Ovary (tissue), 9 donors: ENCODE measurements around the gene CDK18. TPM values are rescaled to one million over a fixed set of nuclear protein-coding genes. Genes with fewer than 3 reads are reported as not detected.

Experiments used
- DNase-seq, 5 donors: peaks; one replicate each; pipeline ENCODE4 v3.0.0-alpha.2; 2019 to 2020
- H3K27ac ChIP-seq, 2 donors: fragments of 200-600 bp; one replicate each; pipeline versions ENCODE4 v1.5.1 to v1.8.0; 2019 to 2022
- H3K27me3 ChIP-seq: fragments of 200-600 bp; one replicate; pipeline ENCODE4 v1.8.0; 2022
- H3K36me3 ChIP-seq: fragments of 200-600 bp; sonication (generic); one replicate; pipeline ENCODE4 v1.5.1; 2019
- H3K4me1 ChIP-seq: one replicate; pipeline ENCODE4 v1.8.1; 2013; ENCODE audit warnings: mild to moderate bottlenecking, moderate library complexity; ENCODE audit not compliant: insufficient read depth
- H3K4me3 ChIP-seq: fragments of 200-600 bp; sonication (generic); one replicate; pipeline ENCODE4 v1.5.1; 2017
- H3K9me3 ChIP-seq, 2 donors: fragments of 200-600 bp in 1 of 2; sonication (generic) in 1 of 2; one replicate each; pipeline versions ENCODE4 v1.5.1 to v1.8.1; 2013 to 2019; ENCODE audit warnings: mild to moderate bottlenecking in 1 of 2, moderate library complexity in 1 of 2
- EP300 ChIP-seq: sonication (generic); formaldehyde crosslinking; IDR thresholded peaks from one replicate; pipeline ENCODE4 v1.6.1; 2017; ENCODE audit warnings: antibody characterized with exemption
- POLR2A ChIP-seq: fragments of 450-650 bp; IDR thresholded peaks from one replicate; pipeline ENCODE4 v1.6.1; 2017; ENCODE audit warnings: antibody characterized with exemption, mild to moderate bottlenecking, moderate library complexity
- WGBS, 3 donors: extraction: QIAGEN DNeasy Blood & Tissue Kit in 1 of 3; methylation state at CpG; one replicate each; pipeline versions ENCODE4 v1.1.5 to v1.1.7; 2013 to 2017; 5-methylcytosine and 5-hydroxymethylcytosine counted together
- intact Hi-C, 4 donors: fragments of 100-400 bp; cut with DNase I; formaldehyde crosslinking; loops; one replicate each; pipeline versions ENCODE4 v1.11.0 to v1.15.1; 2022 to 2023
- polyA plus RNA-seq, 2 donors: library from polyadenylated mRNA; stranded (reverse); fragments of 200-250 nt in 1 of 2; fragments of 350-450 nt in 1 of 2; fragmentation: Illumina TruSeq in 1 of 2; extraction: RNeasy Lipid Tissue Mini Kit (QIAGEN cat#74804) in 1 of 2; gene quantifications; one replicate each; pipeline ENCODE4 v1.2.3, GENCODE V29; 2013 to 2014
- total RNA-seq, 7 donors: library from RNA; depleted of rRNA in 2 of 7; stranded (reverse); fragments of >200 nt in 2 of 7; fragmentation: NEBNext Ultra II Directional in 3 of 7; extraction: Animal tissue kit (Norgen Biotek cat#: 25700) in 3 of 7; gene quantifications; one replicate each; pipeline versions ENCODE4 v1.1.0 to v1.2.4, GENCODE V29; 2016 to 2023
- TF ChIP-seq, protein P1 (sequence below), 3 donors: fragments of 450-650 bp in 2 of 3; fragments of 200-600 bp in 1 of 3; IDR thresholded peaks; one replicate each; pipeline versions ENCODE4 v1.5.1 to v1.8.0; 2016 to 2022; ENCODE audit warnings: antibody characterized with exemption in 3 of 3, mild to moderate bottlenecking in 1 of 3
- donor health status: DM: no; HTN: no; CAD: no; lungs with moderate emphysema.
- donor health status: DM: no; HTN: no; CAD: no.
- donor health status: Bipolar disorder and iron deficiency.
- donor health status: DM: yes; HTN: yes; CAD: no.
- donor health status: DM: no; HTN: no; CAD: no.
- donor health status: DM: yes; HTN: yes; CAD: no.

CDK18 gene
- total and polyA plus RNA-seq, 9 donors = 6.3 to 31.5 (median 18.8) TPM

- H3K27ac ChIP-seq = no peak overlapping the region
- peaks cover 4% of the 10 kb centered on the region for H3K4me1 ChIP-seq
- DNase-seq = no peak
- H3K9me3 ChIP-seq = no peaks in the 10 kb centered on the region
- intact Hi-C loops = no loop called here
- WGBS, 3 donors = 79 to 84% (median 83%) methylated on average over 22 of the region's 22 CpGs
- no peaks in the 10 kb centered on the region for H3K36me3 ChIP-seq
- no peak overlapping the region for H3K4me3 ChIP-seq
- no peaks in the 10 kb centered on the region for H3K27me3 ChIP-seq
- TF ChIP-seq, protein P1, sequence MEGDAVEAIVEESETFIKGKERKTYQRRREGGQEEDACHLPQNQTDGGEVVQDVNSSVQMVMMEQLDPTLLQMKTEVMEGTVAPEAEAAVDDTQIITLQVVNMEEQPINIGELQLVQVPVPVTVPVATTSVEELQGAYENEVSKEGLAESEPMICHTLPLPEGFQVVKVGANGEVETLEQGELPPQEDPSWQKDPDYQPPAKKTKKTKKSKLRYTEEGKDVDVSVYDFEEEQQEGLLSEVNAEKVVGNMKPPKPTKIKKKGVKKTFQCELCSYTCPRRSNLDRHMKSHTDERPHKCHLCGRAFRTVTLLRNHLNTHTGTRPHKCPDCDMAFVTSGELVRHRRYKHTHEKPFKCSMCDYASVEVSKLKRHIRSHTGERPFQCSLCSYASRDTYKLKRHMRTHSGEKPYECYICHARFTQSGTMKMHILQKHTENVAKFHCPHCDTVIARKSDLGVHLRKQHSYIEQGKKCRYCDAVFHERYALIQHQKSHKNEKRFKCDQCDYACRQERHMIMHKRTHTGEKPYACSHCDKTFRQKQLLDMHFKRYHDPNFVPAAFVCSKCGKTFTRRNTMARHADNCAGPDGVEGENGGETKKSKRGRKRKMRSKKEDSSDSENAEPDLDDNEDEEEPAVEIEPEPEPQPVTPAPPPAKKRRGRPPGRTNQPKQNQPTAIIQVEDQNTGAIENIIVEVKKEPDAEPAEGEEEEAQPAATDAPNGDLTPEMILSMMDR (IDR thresholded peaks at IDR 0.05) = no peak
- TF ChIP-seq POLR2A = no peak
- TF ChIP-seq EP300 = no peak
These were observed 72.6 kb downstream of the CDK18 start for GRCh38 chr1:205576805-205577761.

DNA sequence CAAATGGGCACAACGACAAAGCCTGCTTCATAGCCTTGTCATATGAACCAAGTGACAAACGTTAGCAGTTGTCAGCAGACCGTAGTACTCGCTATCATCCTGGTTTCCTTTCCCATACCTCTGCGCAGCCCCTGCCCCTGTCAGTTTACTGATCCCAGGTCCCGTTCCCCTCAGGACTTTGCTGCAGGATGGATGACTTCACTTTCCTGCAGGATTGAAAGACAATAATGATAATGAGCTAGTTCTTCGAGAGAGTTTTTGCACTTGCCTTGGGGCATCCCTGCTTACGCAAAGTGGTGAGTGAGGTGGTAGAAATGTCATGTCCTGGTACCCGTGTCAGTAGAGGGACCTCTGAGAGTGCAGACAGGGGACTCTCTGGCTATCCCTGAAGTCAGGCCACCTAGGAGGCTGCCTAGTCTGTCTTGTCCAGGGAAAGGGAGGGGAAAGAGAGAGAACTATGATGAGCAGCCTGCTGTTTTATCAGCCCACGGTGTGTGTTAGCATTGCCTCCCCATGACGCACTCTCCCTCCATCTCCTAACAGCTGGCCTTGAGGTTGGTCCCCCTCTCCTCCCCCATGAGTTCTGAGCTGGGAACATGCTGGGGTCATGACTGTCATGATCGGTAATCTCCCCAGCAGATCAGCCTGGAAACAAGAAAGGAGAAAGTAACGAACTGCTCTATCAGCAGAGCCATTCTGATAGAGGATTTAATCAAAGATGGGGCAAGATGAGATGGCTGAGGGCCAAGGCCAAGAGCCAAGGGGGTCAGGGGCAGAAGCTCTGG is 73.6 kb downstream of the CDK18 start:
- Histone ChIP-seq H3K9me3 (no peaks in the 10 kb centered on the region), H3K4me1 (peaks cover 13% of the 10 kb centered on the region), H3K4me3 (no peak overlapping the region), H3K27ac (no peak overlapping the region), H3K27me3 (no peaks in the 10 kb centered on the region), H3K36me3 (no peaks in the 10 kb centered on the region)
- WGBS, 3 donors = 32 to 42% (median 38%) methylated on average over 13 of the region's 13 CpGs
- TF ChIP-seq EP300 = no peak
- TF ChIP-seq POLR2A = no peak
- TF ChIP-seq, protein P1 (IDR thresholded peaks at IDR 0.05) = no peak
- intact Hi-C loops = no loop called here
- peak in 2 of 5 donors; percentile 46 to 59 for DNase-seq

DNA sequence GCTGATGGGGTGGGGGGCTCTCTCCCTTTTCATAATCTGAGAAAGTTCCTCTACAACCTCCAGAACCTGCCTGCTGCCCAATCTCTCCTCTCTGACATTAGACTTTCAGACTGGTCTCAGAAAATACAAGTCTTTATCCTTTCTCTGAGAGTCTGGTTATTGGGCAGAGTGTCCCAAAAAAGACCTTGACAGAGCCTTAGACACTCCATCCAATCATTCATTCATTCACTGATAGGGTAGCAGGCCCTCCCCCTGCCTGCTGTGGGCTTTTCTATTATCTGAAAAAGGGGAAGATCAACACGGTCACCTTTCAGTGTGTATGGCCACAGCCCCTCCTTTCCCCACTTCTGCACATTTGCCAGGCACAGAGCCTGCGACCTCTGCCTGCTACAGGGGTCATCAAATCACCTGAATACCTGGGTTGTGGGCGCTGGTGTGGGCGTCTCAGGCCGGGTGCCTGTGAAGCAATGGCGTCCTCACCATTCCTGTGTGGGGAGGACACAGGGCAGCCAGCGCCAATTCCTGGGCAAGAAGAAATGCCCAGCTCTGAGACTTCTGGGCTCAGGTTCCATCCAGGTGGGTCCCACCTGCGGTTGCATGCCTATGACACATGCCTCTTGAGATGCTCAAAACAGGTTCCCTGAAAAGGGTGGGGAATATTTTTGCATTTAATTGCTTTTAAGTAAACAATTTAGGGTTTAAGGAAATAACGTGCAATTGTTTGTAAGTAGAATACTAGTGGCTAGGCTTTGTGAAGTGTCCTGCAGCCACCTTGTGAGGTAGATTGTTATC is 74.5 kb downstream of the CDK18 start:
- TF ChIP-seq EP300 (no peak), POLR2A (no peak)
- TF ChIP-seq, protein P1 (IDR thresholded peaks at IDR 0.05) = no peak
- WGBS, 3 donors = 80 to 82% (median 81%) methylated on average over 9 of the region's 9 CpGs
- no peaks in the 10 kb centered on the region for H3K27me3 ChIP-seq
- peaks cover 13% of the 10 kb centered on the region for H3K4me1 ChIP-seq
- no peak overlapping the region for H3K27ac ChIP-seq
- H3K36me3 ChIP-seq = no peaks in the 10 kb centered on the region
- intact Hi-C loops = no loop called here
- no peak overlapping the region for H3K4me3 ChIP-seq
- no peak for DNase-seq
- H3K9me3 ChIP-seq = no peaks in the 10 kb centered on the region

DNA sequence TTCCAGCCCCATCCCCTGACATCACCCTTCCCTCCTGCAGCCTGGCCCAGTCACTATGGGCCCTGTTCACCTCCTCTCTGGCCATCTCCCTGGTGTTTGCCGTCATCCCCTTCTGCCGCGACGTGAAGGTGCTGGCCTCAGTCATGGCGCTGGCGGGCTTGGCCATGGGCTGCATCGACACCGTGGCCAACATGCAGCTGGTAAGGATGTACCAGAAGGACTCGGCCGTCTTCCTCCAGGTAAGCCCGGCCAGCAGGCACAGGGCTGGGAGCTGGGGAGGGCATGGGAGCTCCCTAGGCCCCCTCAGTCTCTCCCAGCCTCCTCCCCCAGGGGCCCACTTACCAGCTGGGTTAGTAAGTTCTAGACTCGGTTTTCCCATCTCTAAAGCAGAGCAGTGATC is 75.2 kb downstream of the CDK18 start:
- Histone ChIP-seq H3K36me3 (no peaks in the 10 kb centered on the region), H3K4me3 (no peak overlapping the region), H3K27me3 (no peaks in the 10 kb centered on the region), H3K27ac (no peak overlapping the region), H3K9me3 (no peaks in the 10 kb centered on the region), H3K4me1 (peaks cover 13% of the 10 kb centered on the region)
- TF ChIP-seq EP300 (no peak), POLR2A (no peak)
- TF ChIP-seq, protein P1 (IDR thresholded peaks at IDR 0.05) = no peak
- WGBS, 3 donors = 93 to 94% (median 93%) methylated on average over 12 of the region's 12 CpGs
- intact Hi-C loops = loop anchor here in 1 of 4 donors (10.0 kb wide), 1 partner anchor 45 kb away; no protein-coding TSS in a partner anchor
- no peak for DNase-seq
